ENCODE measurements around the gene TSG101.

TSG101 gene, protein sequence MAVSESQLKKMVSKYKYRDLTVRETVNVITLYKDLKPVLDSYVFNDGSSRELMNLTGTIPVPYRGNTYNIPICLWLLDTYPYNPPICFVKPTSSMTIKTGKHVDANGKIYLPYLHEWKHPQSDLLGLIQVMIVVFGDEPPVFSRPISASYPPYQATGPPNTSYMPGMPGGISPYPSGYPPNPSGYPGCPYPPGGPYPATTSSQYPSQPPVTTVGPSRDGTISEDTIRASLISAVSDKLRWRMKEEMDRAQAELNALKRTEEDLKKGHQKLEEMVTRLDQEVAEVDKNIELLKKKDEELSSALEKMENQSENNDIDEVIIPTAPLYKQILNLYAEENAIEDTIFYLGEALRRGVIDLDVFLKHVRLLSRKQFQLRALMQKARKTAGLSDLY

GRCh38 chr11:18526521-18527296 lies at the start of gene TSG101:
Gene TSG101, minus strand, starts transcription at chr11:18526942. Its CDS starts 126 bp downstream, at chr11:18526816.
- DNase-seq (ENCODE audit: low spot score) = peak; percentile 95

DNA sequence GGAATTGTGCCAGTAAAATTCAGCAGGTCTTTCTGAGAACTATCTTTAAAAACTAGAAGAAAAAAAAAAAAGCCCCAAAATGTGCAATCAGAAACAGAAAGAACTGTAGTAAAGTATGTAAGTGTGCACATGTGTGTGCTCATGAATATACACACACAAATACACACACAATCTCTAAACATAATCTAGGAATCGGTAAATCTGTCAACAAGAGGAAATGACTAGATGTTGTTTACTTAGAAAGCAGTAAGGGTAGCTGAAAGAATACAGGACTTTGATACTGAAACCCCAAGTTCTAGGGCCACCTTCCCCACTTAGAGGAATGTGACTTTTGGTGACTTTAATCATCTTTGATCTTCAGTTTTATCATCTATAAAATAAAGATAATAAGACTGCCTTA lies 48.6 kb upstream of the TSG101 start:
- DNase-seq (ENCODE audit: low spot score) = no peak

- peak; percentile 14 for DNase-seq (ENCODE audit: low spot score)
These were observed 40.3 kb upstream of the TSG101 start for GRCh38 chr11:18567081-18567480.

GRCh38 chr11:18566406-18566805 lies 39.7 kb upstream of the TSG101 start:
- no peak for DNase-seq (ENCODE audit: low spot score)

DNA sequence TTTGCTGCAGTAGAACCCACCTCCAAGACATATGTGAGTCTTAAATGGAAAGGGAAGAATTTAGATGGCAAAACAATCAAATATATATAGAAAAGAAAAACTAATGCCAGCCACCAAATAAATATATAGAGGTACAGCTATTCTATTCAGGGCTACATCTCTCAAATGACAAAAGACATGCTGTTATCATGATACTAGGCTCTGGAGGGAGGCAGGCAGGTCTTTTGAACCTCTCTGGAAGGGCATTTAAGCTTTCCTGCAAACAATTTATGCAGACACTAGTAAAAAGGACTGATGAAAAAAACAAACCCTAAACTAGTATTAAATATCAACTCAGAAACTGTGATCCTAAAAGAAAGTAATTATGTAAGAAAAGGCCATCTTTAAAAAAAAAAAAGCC lies 37.4 kb upstream of the TSG101 start:
- no peak for DNase-seq (ENCODE audit: low spot score)

DNA sequence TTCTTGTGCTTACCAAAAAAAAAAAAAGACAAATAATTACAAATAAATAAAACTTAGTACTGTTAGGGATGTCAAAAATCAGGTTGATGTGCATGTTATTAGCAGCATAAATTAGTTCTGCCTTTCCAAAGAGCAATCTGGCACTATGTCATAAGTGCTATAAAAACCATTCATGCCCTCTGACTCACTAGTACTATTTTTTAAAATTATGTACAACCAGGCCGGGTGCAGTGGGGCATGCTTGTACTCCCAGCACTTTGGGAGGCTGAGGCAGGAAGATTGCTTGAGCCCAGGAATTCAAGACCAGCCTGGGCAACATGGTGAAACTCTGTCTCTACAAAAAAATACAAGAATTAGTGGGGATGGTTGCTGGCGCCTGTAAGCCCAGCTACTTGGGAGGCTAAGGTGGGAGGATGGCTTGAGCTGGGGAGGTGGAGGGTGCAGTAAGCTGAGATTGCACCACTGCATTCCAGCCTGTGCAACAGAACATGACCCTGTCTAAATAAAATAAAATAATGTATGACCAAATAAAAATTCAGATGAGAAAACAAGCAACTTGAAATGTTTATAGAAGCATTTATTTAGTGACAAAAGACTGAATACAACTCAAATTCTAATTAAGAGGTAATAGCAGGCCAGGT lies 36.5 kb upstream of the TSG101 start:
- no peak for DNase-seq (ENCODE audit: low spot score)

DNA sequence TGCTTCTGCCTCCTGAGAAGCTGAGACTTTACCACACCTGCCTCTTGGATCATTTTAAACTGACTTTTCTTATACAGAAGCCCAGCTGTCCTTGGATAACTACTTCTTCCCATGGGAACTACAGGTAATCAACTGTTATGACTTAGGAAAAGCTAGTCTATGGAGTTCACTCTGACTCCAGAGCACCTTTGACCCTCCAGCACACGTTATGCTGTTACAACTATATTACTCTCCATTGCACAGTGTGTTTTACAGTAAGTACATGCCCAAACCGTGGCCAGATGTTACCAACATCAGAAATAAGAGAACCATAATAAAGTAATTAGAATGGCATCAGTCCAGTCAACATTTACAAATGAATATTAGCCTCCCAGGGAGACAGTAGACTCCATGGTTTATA lies 21.3 kb upstream of the TSG101 start:
- DNase-seq (ENCODE audit: low spot score) = no peak

DNA sequence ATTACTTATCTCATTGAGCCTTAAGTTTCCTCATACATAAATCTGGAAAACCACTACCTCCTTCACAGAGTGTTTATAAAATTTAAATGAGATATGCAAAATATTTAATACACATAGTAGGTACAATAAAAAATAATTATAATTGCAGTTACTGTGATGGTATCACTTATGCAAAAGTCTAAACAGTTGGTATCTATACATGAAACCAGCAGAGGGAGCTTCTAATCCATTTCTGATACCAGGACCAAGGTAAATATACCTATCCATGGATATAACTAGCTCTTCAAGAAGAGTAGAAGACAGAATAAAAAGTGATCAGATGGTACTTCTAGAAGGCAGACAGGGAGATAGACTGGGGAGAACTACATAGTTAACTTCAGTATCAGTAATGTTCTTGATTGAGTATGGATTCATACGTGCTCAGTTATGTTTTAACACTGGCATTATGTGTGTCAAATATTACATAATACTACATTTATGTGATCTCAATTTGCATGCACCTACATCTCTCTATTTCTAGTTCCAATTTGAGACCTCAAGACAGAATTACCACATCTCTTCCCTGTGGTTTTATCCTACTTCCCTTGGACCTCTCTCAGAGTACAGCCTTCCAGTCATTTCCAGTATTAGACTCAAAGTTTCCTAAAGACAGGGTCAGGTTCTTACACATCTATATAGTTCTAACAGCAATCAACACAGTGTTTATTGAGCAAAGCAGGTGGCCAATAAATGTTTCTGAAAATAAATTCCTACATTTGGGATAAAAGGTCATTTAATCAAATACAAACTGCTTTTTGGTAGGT lies 13.7 kb upstream of the TSG101 start:
- no peak for DNase-seq (ENCODE audit: low spot score)

GRCh38 chr11:18536209-18536608 lies 9.5 kb upstream of the TSG101 start:
- DNase-seq (ENCODE audit: low spot score) = no peak

GRCh38 chr11:18534245-18534644 lies 7.5 kb upstream of the TSG101 start:
- DNase-seq (ENCODE audit: low spot score) = no peak

DNA sequence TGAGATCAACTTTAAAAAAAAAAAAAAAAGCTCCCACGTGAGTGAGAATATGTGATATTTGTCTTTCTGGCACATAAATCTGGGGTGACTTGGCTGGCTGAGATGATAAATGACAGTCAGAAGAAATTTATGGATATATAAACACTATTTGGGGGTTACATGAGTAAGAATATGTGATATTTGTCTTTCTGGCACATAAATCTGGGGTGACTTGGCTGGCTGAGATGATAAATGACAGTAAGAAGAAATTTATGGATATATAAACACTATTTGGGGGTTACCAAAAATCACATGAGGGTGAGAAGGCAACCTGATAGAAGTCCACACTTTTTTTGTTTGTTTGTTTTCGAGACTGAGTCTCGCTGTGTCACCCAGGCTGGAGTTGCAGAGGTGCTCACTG lies 6.6 kb upstream of the TSG101 start:
- DNase-seq (ENCODE audit: low spot score) = no peak

DNA sequence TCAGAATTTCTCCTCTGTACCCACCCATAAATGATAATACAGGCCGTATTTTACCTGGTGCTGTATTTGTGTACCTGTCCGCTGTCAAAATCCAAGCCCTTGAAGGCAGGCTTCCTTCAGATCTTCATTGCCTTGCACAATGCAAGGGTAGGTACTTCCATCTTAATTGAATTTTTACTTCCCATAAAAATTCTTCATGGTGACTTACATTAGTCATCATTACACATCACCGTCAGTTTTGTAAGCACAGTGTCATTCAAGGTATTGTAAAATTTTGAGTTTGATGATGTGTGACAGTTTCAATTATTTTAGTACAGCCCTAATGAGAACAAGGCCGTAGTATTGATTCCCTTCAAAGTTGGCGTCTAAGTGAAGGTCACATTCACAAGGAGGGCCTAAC lies 770 bp upstream of the TSG101 start:
- DNase-seq (ENCODE audit: low spot score) = peak; percentile 33

DNA sequence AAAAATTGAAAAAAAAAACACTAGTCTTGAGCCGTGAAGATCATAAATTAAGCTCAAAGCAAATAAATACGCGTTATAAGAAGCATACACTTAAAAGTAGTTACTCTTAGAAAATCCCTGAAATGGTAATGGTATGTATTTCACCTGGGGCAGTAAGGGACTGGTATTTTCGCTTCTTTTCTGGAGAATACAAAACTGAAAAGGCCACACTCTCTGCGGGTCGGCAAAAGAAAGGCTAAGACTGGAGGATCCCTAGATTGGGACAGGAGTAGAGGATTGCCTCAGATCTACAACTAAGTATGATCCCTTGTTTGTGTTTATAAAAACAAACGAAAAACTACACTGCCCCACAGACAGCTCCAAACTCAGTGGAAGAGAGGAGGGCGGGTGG lies 617 bp downstream of the TSG101 start:
- no peak for DNase-seq (ENCODE audit: low spot score)

- DNase-seq (ENCODE audit: low spot score) = no peak
These were observed 2.5 kb downstream of the TSG101 start for GRCh38 chr11:18524248-18524647.

GRCh38 chr11:18523084-18523483 lies 3.7 kb downstream of the TSG101 start:
- no peak for DNase-seq (ENCODE audit: low spot score)

DNA sequence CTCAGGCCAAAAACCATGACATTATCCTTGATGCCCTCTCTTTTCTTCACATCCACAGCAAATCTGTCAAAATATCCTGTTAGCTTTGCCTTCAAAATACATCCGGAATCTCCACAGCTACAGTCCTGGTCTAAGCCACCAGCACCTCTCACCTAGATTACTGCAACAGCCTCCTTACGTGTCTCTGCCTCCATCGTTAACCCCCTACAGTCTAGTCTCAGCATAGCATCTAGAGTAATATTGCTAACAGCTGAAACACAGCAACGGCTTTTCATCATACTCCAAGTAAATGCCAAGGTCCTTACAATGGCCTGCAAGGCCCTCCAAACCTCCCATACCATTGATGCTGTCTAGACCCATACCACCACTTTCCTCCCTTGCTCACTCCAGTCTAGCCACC lies 4.4 kb downstream of the TSG101 start:
- DNase-seq (ENCODE audit: low spot score) = no peak

- DNase-seq (ENCODE audit: low spot score) = no peak
These were observed 5.6 kb downstream of the TSG101 start for GRCh38 chr11:18521122-18521521.

DNA sequence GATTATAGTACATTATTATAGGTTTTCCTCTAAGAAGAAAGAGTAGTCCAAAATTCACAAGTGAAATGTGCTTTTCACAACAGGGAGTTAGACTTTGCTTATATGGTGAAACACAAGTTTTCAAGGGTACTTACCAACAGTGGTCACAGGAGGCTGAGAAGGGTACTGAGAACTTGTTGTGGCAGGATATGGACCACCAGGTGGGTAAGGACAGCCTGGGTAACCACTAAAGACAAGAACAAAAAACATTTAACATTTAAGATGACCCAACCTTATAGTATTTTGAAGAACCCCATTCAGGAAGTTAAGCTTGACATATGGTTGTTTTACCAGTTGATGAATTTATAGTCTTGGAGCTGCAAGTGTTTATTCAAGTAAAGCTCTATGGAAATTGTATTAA lies 24.4 kb downstream of the TSG101 start:
- no peak for DNase-seq (ENCODE audit: low spot score)

DNA sequence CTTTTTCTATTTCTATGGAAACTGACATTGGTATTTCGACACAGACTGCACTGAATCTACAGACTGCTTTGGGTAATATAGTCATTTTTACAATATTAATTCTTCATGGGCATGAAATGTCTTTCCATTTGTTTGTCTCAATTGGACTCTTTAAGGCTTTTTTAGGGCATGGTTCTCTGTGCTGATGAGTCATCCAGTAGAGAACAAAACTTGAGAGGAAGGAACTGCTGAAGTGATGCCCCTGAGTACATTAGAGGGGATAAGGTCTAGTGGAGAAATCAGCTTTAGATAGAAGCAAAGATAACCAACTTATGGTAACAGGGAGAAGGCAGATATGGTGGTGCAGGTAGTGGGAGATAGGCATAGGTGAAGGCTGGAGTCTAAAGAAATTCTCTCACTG lies 25.1 kb downstream of the TSG101 start:
- no peak for DNase-seq (ENCODE audit: low spot score)

DNA sequence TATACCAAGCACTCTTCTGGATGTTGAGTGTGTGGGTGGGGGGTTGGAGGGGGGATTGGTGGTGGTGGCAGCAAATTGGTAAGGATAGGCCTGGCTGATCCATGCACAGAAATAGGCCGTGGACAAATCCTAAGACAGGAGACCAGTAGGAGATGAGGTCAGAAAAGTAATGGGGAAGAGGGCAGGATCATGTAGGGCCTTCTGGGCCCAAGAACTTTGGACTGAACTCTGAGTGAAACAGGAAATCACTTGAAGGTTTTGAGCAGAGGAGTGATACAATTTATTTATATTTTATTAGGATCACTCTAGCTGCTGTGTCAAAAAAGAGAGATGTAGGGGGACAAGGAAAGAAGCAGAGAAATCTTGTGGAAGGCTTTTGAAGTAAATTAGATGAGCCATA lies 28.7 kb downstream of the TSG101 start:
- DNase-seq (ENCODE audit: low spot score) = no peak

DNA sequence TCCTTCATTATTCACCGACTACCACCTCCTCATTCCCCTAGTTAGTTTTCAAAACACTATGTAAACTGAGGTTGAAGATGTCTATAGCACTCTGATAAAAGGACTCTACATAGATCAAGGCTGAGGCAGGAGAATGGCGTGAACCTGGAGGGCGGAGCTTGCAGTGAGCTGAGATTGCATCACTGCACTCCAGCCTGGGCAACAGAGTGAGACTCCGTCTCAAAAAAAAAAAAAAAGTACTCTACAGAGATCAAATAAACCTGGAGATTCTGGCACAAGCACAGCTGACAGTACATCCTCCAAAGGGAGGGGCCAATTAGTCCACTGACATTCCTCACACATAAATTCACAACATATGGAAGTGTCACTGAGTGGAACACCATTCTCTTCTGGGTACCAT lies 31.0 kb downstream of the TSG101 start:
- DNase-seq (ENCODE audit: low spot score) = no peak

DNA sequence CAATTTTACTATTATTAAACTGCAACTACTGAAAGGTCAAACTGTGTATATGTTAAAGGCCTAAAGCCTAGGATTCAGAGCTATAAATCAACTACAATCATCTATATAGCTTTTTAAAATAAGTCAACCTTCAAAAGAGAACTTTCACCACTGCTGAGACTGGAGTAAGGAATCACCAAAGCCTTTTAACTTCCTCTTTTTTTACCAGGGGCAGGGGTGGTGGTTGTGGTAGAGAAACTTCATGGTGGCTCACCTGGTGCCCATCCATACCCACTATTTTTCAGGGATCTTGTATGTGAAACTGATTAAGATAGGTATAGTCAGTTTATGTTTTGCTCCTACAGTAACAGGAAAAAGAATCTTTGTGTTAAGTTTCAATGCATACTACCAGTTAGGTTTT lies 31.5 kb downstream of the TSG101 start:
- DNase-seq (ENCODE audit: low spot score) = no peak

Measured in GM03348 (cell line).